ENCODE results near the gene SLC45A2. TPM values are rescaled to one million over a fixed set of nuclear protein-coding genes. Genes with fewer than 3 reads are reported as not detected.

Gene SLC45A2
- polyA plus RNA-seq, 3 donors: not detected

GRCh38 chr5:34003941-34004340, 19.4 kb upstream of the SLC45A2 start:
- no peak overlapping the region for H3K4me2 ChIP-seq (replicated peaks; ENCODE audit: extremely low read depth, low read length, poor library complexity, severe bottlenecking)
- no peaks in the 10 kb centered on the region for H4K20me1 ChIP-seq (ENCODE audit: insufficient read depth, low read length)
- no peaks in the 10 kb centered on the region for H3K27me3 ChIP-seq (ENCODE audit: control insufficient read depth in 2 of 2, insufficient read depth in 2 of 2, low read length in 2 of 2)
- Mint-ChIP-seq H3K9me3 (no peaks in the 10 kb centered on the region), H3K4me3 (no peak overlapping the region), H3K27ac (no peak overlapping the region), H3K4me1 (peaks cover 20% of the 10 kb centered on the region), H3K27me3 (ENCODE audit: low read depth in 3 of 3) (peaks cover 0 to 2% (median 0%) of the 10 kb centered on the region in 3 donors), H3K36me3 (peaks cover 5 to 20% of the 10 kb centered on the region in 2 donors)
- H3K4me1 ChIP-seq (ENCODE audit: control insufficient read depth in 1 of 2, insufficient read depth in 2 of 2, low read length in 2 of 2): peaks cover 12 to 13% of the 10 kb centered on the region in 2 donors
- H3K36me3 ChIP-seq (replicated peaks in 1 of 2; ENCODE audit: control insufficient read depth in 1 of 2, insufficient read depth in 2 of 2, low read length in 2 of 2): peaks cover 4 to 10% of the 10 kb centered on the region in 2 donors
- no peaks in the 10 kb centered on the region for H3K9me3 ChIP-seq (replicated peaks in 1 of 2; ENCODE audit: control insufficient read depth in 1 of 2, insufficient read depth in 1 of 2, low read length in 2 of 2)
- no peaks in the 10 kb centered on the region for H3K79me2 ChIP-seq (ENCODE audit: insufficient read depth, low read length)
- no peak overlapping the region for H2AFZ ChIP-seq (ENCODE audit: insufficient read depth, low read depth, low read length, poor library complexity, severe bottlenecking)
- WGBS (ENCODE audit: insufficient coverage): no CpG with 5 or more reads among the region's 4 CpGs
- no peak overlapping the region for H3K9ac ChIP-seq (ENCODE audit: insufficient read depth, low read length, poor library complexity, severe bottlenecking)
- no peak for TF ChIP-seq CTCF (IDR thresholded peaks at IDR 0.05)
- intact Hi-C loops (cut with micrococcal nuclease): no loop called here
- DNase-seq: no peak
- H3K4me3 ChIP-seq (replicated peaks in 1 of 3; ENCODE audit: low read depth in 2 of 3, low read length in 3 of 3): no peak overlapping the region
- no peak overlapping the region for H3K27ac ChIP-seq (ENCODE audit: low read depth in 1 of 2, low read length in 2 of 2)

- Histone ChIP-seq H3K9ac (ENCODE audit: insufficient read depth, low read length, poor library complexity, severe bottlenecking) (no peak overlapping the region), H3K9me3 (replicated peaks in 1 of 2; ENCODE audit: control insufficient read depth in 1 of 2, insufficient read depth in 1 of 2, low read length in 2 of 2) (no peaks in the 10 kb centered on the region), H2AFZ (ENCODE audit: insufficient read depth, low read depth, low read length, poor library complexity, severe bottlenecking) (no peak overlapping the region), H3K4me3 (replicated peaks in 1 of 3; ENCODE audit: low read depth in 2 of 3, low read length in 3 of 3) (no peak overlapping the region), H3K4me2 (replicated peaks; ENCODE audit: extremely low read depth, low read length, poor library complexity, severe bottlenecking) (no peak overlapping the region), H3K4me1 (ENCODE audit: control insufficient read depth in 1 of 2, insufficient read depth in 2 of 2, low read length in 2 of 2) (peaks cover 8% of the 10 kb centered on the region in 2 donors), H3K27ac (ENCODE audit: low read depth in 1 of 2, low read length in 2 of 2) (no peak overlapping the region), H3K79me2 (ENCODE audit: insufficient read depth, low read length) (no peaks in the 10 kb centered on the region), H4K20me1 (ENCODE audit: insufficient read depth, low read length) (no peaks in the 10 kb centered on the region), H3K36me3 (replicated peaks in 1 of 2; ENCODE audit: control insufficient read depth in 1 of 2, insufficient read depth in 2 of 2, low read length in 2 of 2) (peaks cover 4 to 10% of the 10 kb centered on the region in 2 donors), H3K27me3 (ENCODE audit: control insufficient read depth in 2 of 2, insufficient read depth in 2 of 2, low read length in 2 of 2) (no peaks in the 10 kb centered on the region)
- 100% methylated on average over 7 of the region's 10 CpGs for WGBS (ENCODE audit: insufficient coverage)
- no peak for TF ChIP-seq CTCF (IDR thresholded peaks at IDR 0.05)
- Mint-ChIP-seq H3K27ac (no peak overlapping the region), H3K4me1 (peaks cover 14% of the 10 kb centered on the region), H3K27me3 (ENCODE audit: low read depth in 3 of 3) (peaks cover 0 to 2% (median 0%) of the 10 kb centered on the region in 3 donors), H3K4me3 (no peak overlapping the region), H3K36me3 (peaks cover 5 to 20% of the 10 kb centered on the region in 2 donors), H3K9me3 (no peaks in the 10 kb centered on the region)
- no peak for DNase-seq
- intact Hi-C loops (cut with micrococcal nuclease): no loop called here
Observed at GRCh38 chr5:34002629-34003328, 18.3 kb upstream of the SLC45A2 start.

Measured in CD14-positive monocyte (primary cell).